Urinary bladder (tissue), 4 donors: Measurements from ENCODE around the gene LHB. TPM values are rescaled to one million over a fixed set of nuclear protein-coding genes. Genes with fewer than 3 reads are reported as not detected.

Experiments
- DNase-seq: peaks from one replicate; pipeline ENCODE4 v3.0.0-alpha.2; 2015; ENCODE audit errors: extremely low spot score
- H3K27ac ChIP-seq: one replicate; pipeline ENCODE4 v1.5.1; 2013; ENCODE audit warnings: low read depth, mild to moderate bottlenecking, moderate library complexity
- H3K36me3 ChIP-seq: one replicate; pipeline ENCODE4 v1.6.1; 2013; ENCODE audit warnings: mild to moderate bottlenecking, moderate library complexity; ENCODE audit not compliant: insufficient read depth
- H3K4me1 ChIP-seq: one replicate; pipeline ENCODE4 v1.6.1; 2013; ENCODE audit warnings: mild to moderate bottlenecking, moderate library complexity; ENCODE audit not compliant: insufficient read depth
- H3K4me3 ChIP-seq: one replicate; pipeline ENCODE4 v1.5.1; 2013; ENCODE audit warnings: low read depth, low read length
- WGBS: extraction: QIAGEN DNeasy Blood & Tissue Kit; methylation state at CpG from one replicate; pipeline ENCODE4 v1.1.7; 2013; 5-methylcytosine and 5-hydroxymethylcytosine counted together
- polyA plus RNA-seq: library from polyadenylated mRNA; stranded (reverse); fragments of 200-250 nt; gene quantifications from one replicate; pipeline ENCODE4 v1.2.3, GENCODE V29; 2013
- total RNA-seq: library from RNA; depleted of rRNA; stranded (reverse); fragments of >200 nt; gene quantifications from one replicate; pipeline ENCODE4 v1.2.3, GENCODE V29; 2014
- donor health status: healthy with polysubstance abuse.
- donor health status: healthy.

LHB gene
- total and polyA plus RNA-seq, 2 donors = not detected

- H3K4me3 ChIP-seq = no peak overlapping the region
- H3K4me1 ChIP-seq = no peaks in the 10 kb centered on the region
- H3K36me3 ChIP-seq = no peaks in the 10 kb centered on the region
- H3K27ac ChIP-seq = no peak overlapping the region
- no peak for DNase-seq
- WGBS = 91% methylated on average over 18 of the region's 18 CpGs
Observed at GRCh38 chr19:49010453-49010852, 6.4 kb downstream of the LHB start.

- no peak overlapping the region for H3K27ac ChIP-seq
- 96% methylated on average over 18 of the region's 18 CpGs for WGBS
- no peak for DNase-seq
- H3K4me1 ChIP-seq = no peaks in the 10 kb centered on the region
- peaks cover 2% of the 10 kb centered on the region for H3K36me3 ChIP-seq
- H3K4me3 ChIP-seq = no peak overlapping the region
Observed at GRCh38 chr19:49009828-49010227, 7.1 kb downstream of the LHB start.

DNA sequence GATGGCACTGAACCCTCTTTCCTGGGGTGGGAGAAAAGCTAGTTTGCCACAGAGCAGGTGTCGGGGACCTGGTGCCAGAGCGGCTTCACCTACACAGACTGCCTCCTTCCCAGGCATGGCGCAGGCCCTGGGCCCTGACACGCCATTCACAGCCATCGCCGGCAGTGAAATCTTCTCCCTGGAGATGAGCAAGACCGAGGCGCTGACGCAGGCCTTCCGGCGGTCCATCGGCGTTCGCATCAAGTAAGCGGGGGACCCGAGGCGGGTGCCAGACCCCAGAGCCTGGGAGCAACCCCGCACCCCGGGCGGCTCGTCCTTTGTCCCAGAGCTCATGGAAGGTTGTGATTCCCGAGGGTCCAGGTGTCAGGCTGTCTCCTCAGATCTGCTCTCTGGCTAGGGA lies 10.0 kb downstream of the LHB start:
- H3K4me1 ChIP-seq = no peaks in the 10 kb centered on the region
- no peak overlapping the region for H3K4me3 ChIP-seq
- 97% methylated on average over 22 of the region's 22 CpGs for WGBS
- no peak overlapping the region for H3K27ac ChIP-seq
- DNase-seq = no peak
- peaks cover 2% of the 10 kb centered on the region for H3K36me3 ChIP-seq

GRCh38 chr19:49004964-49005614 lies 11.8 kb downstream of the LHB start:
- no peak overlapping the region for H3K27ac ChIP-seq
- H3K4me1 ChIP-seq = no peaks in the 10 kb centered on the region
- H3K36me3 ChIP-seq = peaks cover 2% of the 10 kb centered on the region
- H3K4me3 ChIP-seq = no peak overlapping the region
- DNase-seq = no peak
- 94% methylated on average over 7 of the region's 7 CpGs for WGBS

DNA sequence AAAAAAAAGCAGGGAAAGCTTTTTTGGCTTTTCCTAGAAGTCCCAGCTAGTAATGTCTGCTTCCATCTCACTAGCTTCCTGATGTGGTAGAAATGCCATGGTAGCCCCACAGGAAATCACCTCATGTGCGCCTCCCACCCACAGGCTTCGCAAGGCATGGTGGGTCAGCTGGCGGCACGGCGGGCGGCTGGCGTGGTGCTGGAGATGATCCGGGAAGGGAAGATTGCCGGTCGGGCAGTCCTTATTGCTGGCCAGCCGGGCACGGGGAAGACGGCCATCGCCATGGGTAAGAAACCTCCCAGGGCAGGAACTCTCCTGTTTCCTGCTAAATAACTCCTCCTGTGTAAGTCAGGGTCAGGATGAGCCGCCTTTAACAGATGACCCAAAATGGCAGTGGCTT lies 12.8 kb downstream of the LHB start:
- no peak overlapping the region for H3K27ac ChIP-seq
- no peak for DNase-seq
- H3K36me3 ChIP-seq = peaks cover 2% of the 10 kb centered on the region
- WGBS = 98% methylated on average over 15 of the region's 15 CpGs
- no peak overlapping the region for H3K4me3 ChIP-seq
- no peaks in the 10 kb centered on the region for H3K4me1 ChIP-seq

- 58% methylated on average over 16 of the region's 16 CpGs for WGBS
- Histone ChIP-seq H3K4me1 (no peaks in the 10 kb centered on the region), H3K4me3 (no peak overlapping the region), H3K36me3 (no peaks in the 10 kb centered on the region), H3K27ac (no peak overlapping the region)
- no peak for DNase-seq
Observed at GRCh38 chr19:48999481-49000325, 17.2 kb downstream of the LHB start.

- no peak for DNase-seq
- Histone ChIP-seq H3K4me1 (no peaks in the 10 kb centered on the region), H3K27ac (no peak overlapping the region), H3K36me3 (no peaks in the 10 kb centered on the region), H3K4me3 (no peak overlapping the region)
- WGBS = 79% methylated on average over 5 of the region's 5 CpGs
Observed at GRCh38 chr19:48997972-48998371, 18.9 kb downstream of the LHB start.

DNA sequence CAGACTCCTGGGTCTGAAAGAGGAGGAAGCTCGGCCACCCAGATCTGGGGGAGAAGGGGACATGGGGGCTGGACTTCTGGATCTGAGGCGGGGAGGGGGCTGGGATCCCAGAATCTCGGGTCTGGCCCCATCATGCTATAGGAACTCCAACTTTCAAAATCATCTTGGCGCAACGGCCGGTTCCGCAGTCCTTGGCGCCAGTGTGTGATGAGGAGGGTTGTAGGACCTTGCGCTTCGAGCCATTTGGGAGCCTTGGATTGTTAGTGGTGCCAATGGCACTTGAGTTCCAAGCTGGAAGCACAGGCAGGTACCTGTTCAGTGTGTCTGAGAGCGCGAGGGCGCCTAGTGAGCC lies 22.9 kb downstream of the LHB start:
- Histone ChIP-seq H3K4me3 (peak overlapping the region; percentile 49), H3K4me1 (peaks cover 3% of the 10 kb centered on the region), H3K36me3 (no peaks in the 10 kb centered on the region), H3K27ac (peak overlapping the region; percentile 68)
- 1% methylated on average over 13 of the region's 13 CpGs for WGBS
- no peak for DNase-seq

DNA sequence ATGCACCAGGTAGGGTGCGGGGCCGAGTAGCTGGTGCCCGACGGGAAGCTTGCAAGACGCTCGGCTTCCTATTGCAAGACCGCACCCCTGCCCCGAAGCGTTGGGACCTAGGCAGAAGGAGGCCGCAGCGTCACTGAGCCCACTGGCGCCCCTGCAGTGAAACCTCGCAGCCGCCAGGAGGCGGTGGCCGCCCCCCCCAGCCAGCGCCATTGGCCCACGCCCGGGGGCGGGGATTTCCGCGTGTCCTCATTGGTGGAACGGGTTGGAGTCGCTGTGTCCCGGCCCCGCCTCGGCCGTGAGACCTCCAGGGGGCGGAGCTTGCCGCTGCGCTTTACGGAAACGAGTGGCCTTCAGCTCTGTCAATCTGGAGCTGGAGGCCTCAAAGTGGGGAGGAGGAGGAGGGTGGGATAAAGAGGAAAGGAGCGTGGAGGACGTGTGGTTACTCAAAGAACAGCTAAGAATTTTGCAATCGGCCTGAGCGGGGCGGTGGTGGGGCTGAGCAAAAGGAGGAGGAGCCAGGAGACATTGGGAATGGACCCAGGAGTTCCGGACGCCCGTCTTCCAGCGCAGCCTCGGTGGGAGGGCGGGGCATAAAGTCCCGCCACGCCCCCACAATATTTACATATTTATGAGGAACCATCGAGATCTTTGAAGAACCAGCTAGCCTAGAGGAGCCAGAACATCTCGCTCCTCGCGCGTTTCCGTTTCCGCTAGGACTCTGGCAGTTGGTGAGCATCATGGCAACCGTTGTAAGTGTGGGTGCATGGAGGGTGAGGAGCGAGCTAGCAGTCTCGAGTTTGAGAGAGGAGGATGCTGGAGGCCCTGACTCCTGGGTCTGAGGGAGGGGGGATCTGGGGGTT lies 23.5 kb downstream of the LHB start, which contains the start of the genes GYS1 and RUVBL2:
GYS1 (minus strand) TSS at position 135 of the 860 bp plus-strand sequence. CDS start 197 bp downstream, outside the sequence.
RUVBL2 (plus strand) TSS at position 713 of the 860 bp plus-strand sequence; CDS start at position 738, 25 bp downstream.
- Histone ChIP-seq H3K27ac (peak within 1 kb of the TSS; percentile 86), H3K4me3 (peak within 1 kb of the TSS; percentile 58), H3K4me1 (peaks cover 3% of the 10 kb centered on the region), H3K36me3 (no peaks in the 10 kb centered on the region)
- WGBS = under 1% methylated on average over 56 of the region's 56 CpGs
- DNase-seq = peak; percentile 99

- Histone ChIP-seq H3K4me3 (peak overlapping the region; percentile 58), H3K4me1 (peaks cover 3% of the 10 kb centered on the region), H3K27ac (peak overlapping the region; percentile 86), H3K36me3 (no peaks in the 10 kb centered on the region)
- whole genome bisulfite sequencing = under 1% methylated on average over 20 of the region's 20 CpGs
- no peak for DNase-seq
Observed at GRCh38 chr19:48992581-48993174, 24.2 kb downstream of the LHB start.

DNA sequence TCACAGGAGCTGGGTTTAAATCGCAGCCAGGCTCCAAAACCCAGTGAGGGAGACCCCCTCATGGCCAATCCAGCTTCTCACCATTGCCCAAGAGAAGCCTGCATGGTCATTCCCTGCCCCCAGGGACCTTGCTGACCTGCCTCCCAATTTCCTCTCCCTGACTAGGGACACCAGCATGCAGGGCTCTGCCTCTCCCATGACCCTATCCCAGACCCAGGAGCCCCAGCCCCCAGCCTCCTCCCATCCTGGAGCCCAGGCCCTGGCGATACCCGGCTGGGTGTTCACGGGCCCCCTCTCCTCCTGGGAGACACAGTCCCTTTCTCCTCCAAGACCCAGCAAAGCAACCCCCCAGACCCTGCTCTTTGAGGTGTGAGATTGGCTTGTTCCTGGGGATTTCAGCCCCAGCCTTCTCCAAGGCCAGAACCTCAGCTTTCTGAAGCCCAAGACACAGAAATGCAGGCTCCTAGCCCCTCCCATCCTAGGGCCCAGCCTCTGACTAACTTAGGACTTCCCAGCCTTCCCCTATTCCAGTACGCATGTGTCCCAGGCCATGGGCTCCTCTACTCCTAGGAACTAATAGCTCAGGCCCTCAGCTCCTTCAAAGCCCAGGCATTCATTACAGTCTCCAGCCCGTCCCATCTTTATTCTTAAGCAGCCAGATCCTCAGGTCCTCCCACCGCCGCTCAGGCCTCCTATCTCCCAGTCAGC lies 24.9 kb downstream of the LHB start:
- no peaks in the 10 kb centered on the region for H3K36me3 ChIP-seq
- H3K4me1 ChIP-seq = peaks cover 3% of the 10 kb centered on the region
- H3K27ac ChIP-seq = peak overlapping the region; percentile 86
- H3K4me3 ChIP-seq = peak overlapping the region; percentile 58
- 13% methylated on average over 8 of the region's 8 CpGs for WGBS
- no peak for DNase-seq

DNA sequence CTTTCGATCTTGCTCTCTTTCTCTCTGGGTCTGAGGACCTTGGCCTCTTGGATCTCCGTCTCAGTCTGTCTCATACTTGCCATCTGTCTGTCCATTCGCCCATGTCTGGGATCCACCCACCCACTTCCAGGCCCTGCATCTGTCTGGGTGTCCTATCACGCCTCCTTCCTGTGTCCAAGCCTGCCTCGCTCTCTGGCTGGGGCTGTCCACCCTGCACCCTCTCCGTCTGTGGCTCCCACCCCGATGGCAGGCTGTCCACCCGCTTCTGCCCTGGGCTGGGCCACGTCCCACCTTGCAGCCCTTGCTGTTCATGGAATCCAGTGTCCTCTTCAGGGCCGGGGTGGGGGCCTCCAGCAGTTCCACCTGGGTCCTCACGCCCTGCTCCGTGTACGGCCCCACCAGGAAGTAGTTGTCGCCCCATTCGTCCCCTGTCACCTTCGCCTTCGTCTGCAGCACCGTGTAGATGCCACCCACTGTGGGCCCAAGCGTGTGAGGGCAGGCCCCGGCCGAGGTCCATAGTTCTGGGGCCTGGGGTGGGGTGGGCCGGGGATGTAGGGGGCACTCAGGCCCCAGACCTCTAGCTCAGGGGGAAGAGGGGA lies 25.8 kb downstream of the LHB start:
- H3K4me1 ChIP-seq = peaks cover 3% of the 10 kb centered on the region
- no peaks in the 10 kb centered on the region for H3K36me3 ChIP-seq
- no peak overlapping the region for H3K27ac ChIP-seq
- no peak overlapping the region for H3K4me3 ChIP-seq
- WGBS = 84% methylated on average over 22 of the region's 22 CpGs
- no peak for DNase-seq
